ENCODE measurements around the gene ZNF343.

Gene ZNF343

GRCh38 chr20:2515203-2515602 is 6.5 kb upstream of the ZNF343 start:
- Histone ChIP-seq H3K4me3 (IDR thresholded peaks at IDR 0.05; ENCODE audit: insufficient read depth, low read depth, low read length) (no peak overlapping the region), H3K36me3 (ENCODE audit: insufficient read depth) (no peaks in the 10 kb centered on the region), H3K27ac (no peak overlapping the region), H4K20me1 (ENCODE audit: insufficient read depth) (no peaks in the 10 kb centered on the region), H3K79me2 (ENCODE audit: insufficient read depth, low read depth) (no peaks in the 10 kb centered on the region), H3K9ac (no peak overlapping the region), H3K4me2 (no peak overlapping the region), H3K4me1 (ENCODE audit: low read depth, poor library complexity, severe bottlenecking) (no peaks in the 10 kb centered on the region), H3K27me3 (ENCODE audit: insufficient read depth, low read depth) (no peaks in the 10 kb centered on the region), H2AFZ (ENCODE audit: low read depth) (no peak overlapping the region)
- no peak for TF ChIP-seq CTCF (conservative IDR thresholded peaks at IDR 0.05; ENCODE audit: low read depth, low read length)

- peak overlapping the region; percentile 91; the same call in 1 of the 2 replicates for H2AFZ ChIP-seq (ENCODE audit: low read depth)
- H3K27ac ChIP-seq: no peak overlapping the region
- H3K79me2 ChIP-seq (ENCODE audit: insufficient read depth, low read depth): no peaks in the 10 kb centered on the region
- H3K27me3 ChIP-seq (ENCODE audit: insufficient read depth, low read depth): no peaks in the 10 kb centered on the region
- H4K20me1 ChIP-seq (ENCODE audit: insufficient read depth): no peaks in the 10 kb centered on the region
- H3K4me3 ChIP-seq (IDR thresholded peaks at IDR 0.05; ENCODE audit: insufficient read depth, low read depth, low read length): no peak overlapping the region
- H3K36me3 ChIP-seq (ENCODE audit: insufficient read depth): no peaks in the 10 kb centered on the region
- no peak overlapping the region for H3K9ac ChIP-seq
- TF ChIP-seq CTCF (conservative IDR thresholded peaks at IDR 0.05; ENCODE audit: low read depth, low read length): no peak
- no peaks in the 10 kb centered on the region for H3K4me1 ChIP-seq (ENCODE audit: low read depth, poor library complexity, severe bottlenecking)
- H3K4me2 ChIP-seq: no peak overlapping the region
Measured at GRCh38 chr20:2509794-2510193, 1.1 kb upstream of the ZNF343 start.

GRCh38 chr20:2509468-2509781 is 710 bp upstream of the ZNF343 start:
- H3K36me3 ChIP-seq (ENCODE audit: insufficient read depth): no peaks in the 10 kb centered on the region
- H4K20me1 ChIP-seq (ENCODE audit: insufficient read depth): no peaks in the 10 kb centered on the region
- H3K4me2 ChIP-seq: peak overlapping the region; percentile 57; the same call in 1 of the 2 replicates
- no peak overlapping the region for H3K4me3 ChIP-seq (IDR thresholded peaks at IDR 0.05; ENCODE audit: insufficient read depth, low read depth, low read length)
- H3K9ac ChIP-seq: peak overlapping the region; percentile 60; the same call in 1 of the 2 replicates
- H3K27me3 ChIP-seq (ENCODE audit: insufficient read depth, low read depth): no peaks in the 10 kb centered on the region
- H3K27ac ChIP-seq: no peak overlapping the region
- no peaks in the 10 kb centered on the region for H3K79me2 ChIP-seq (ENCODE audit: insufficient read depth, low read depth)
- H2AFZ ChIP-seq (ENCODE audit: low read depth): peak overlapping the region; percentile 91
- TF ChIP-seq CTCF (conservative IDR thresholded peaks at IDR 0.05; ENCODE audit: low read depth, low read length): no peak
- no peaks in the 10 kb centered on the region for H3K4me1 ChIP-seq (ENCODE audit: low read depth, poor library complexity, severe bottlenecking)

GRCh38 chr20:2507875-2508630 is 662 bp downstream of the ZNF343 start:
- H3K36me3 ChIP-seq (ENCODE audit: insufficient read depth): no peaks in the 10 kb centered on the region
- H3K9ac ChIP-seq: peak overlapping the region; percentile 60; the same call in 1 of the 2 replicates
- no peaks in the 10 kb centered on the region for H3K27me3 ChIP-seq (ENCODE audit: insufficient read depth, low read depth)
- peak overlapping the region; percentile 57 for H3K4me2 ChIP-seq
- no peak overlapping the region for H3K27ac ChIP-seq
- no peaks in the 10 kb centered on the region for H4K20me1 ChIP-seq (ENCODE audit: insufficient read depth)
- H3K79me2 ChIP-seq (ENCODE audit: insufficient read depth, low read depth): no peaks in the 10 kb centered on the region
- no peak overlapping the region for H3K4me3 ChIP-seq (IDR thresholded peaks at IDR 0.05; ENCODE audit: insufficient read depth, low read depth, low read length)
- no peak for TF ChIP-seq CTCF (conservative IDR thresholded peaks at IDR 0.05; ENCODE audit: low read depth, low read length)
- H2AFZ ChIP-seq (ENCODE audit: low read depth): peak overlapping the region; percentile 91
- no peaks in the 10 kb centered on the region for H3K4me1 ChIP-seq (ENCODE audit: low read depth, poor library complexity, severe bottlenecking)

Measured in KMS-11 (cell line).